Measurements from ENCODE around the gene EBP.
"Not testable (repeated sequence)": the region's sequence is repeated elsewhere in the genome, so short reads cannot be mapped to it uniquely, and the experiment has no call there.

Gene EBP

GRCh38 chrX:48531358-48531959 is 9.9 kb downstream of the EBP start:
- DNase-seq = peak; percentile 49

GRCh38 chrX:48532161-48532560 is 10.6 kb downstream of the EBP start:
- DNase-seq = no peak

- DNase-seq = no peak
Observed at GRCh38 chrX:48533165-48533564, 11.6 kb downstream of the EBP start.

GRCh38 chrX:48538641-48539344 is 17.2 kb downstream of the EBP start:
- no peak for DNase-seq

- peak; percentile 99 for DNase-seq
Observed at GRCh38 chrX:48539345-48540027, 17.9 kb downstream of the EBP start, which contains the start of gene TBC1D25. TSS of gene TBC1D25 (plus strand) at chrX:48539714. CDS start at chrX:48539798, 84 bp downstream.

- peak; percentile 79 for DNase-seq
Observed at GRCh38 chrX:48540028-48540375, 18.4 kb downstream of the EBP start.

GRCh38 chrX:48540480-48540879 is 18.9 kb downstream of the EBP start:
- DNase-seq = peak; percentile 20

GRCh38 chrX:48541140-48541814 is 19.7 kb downstream of the EBP start:
- DNase-seq = no peak

- DNase-seq = no peak
Observed at GRCh38 chrX:48548871-48549270, 27.3 kb downstream of the EBP start.

- not testable (repeated sequence) for DNase-seq
Observed at GRCh38 chrX:48555731-48556325, 34.2 kb downstream of the EBP start.

GRCh38 chrX:48558271-48558670 is 36.7 kb downstream of the EBP start:
- no peak for DNase-seq

- DNase-seq = no peak
Observed at GRCh38 chrX:48559636-48560035, 38.0 kb downstream of the EBP start.

GRCh38 chrX:48560056-48560455 is 38.4 kb downstream of the EBP start:
- no peak for DNase-seq

- DNase-seq = no peak
Observed at GRCh38 chrX:48560681-48561080, 39.1 kb downstream of the EBP start.

GRCh38 chrX:48569958-48570357 is 48.4 kb downstream of the EBP start:
- DNase-seq = no peak

- DNase-seq = no peak
Observed at GRCh38 chrX:48573690-48574269, 52.2 kb downstream of the EBP start.

- peak; percentile 96 for DNase-seq
Observed at GRCh38 chrX:48574270-48575266, 53.0 kb downstream of the EBP start, which contains the start of gene RBM3. TSS of gene RBM3 (plus strand) at chrX:48574484. CDS start at chrX:48575181, 697 bp downstream.

GRCh38 chrX:48575642-48576041 is 54.0 kb downstream of the EBP start:
- no peak for DNase-seq

- DNase-seq = no peak
Observed at GRCh38 chrX:48576108-48576507, 54.5 kb downstream of the EBP start.
